ENCODE results near the gene IKZF1.

The IKZF1 gene

DNA sequence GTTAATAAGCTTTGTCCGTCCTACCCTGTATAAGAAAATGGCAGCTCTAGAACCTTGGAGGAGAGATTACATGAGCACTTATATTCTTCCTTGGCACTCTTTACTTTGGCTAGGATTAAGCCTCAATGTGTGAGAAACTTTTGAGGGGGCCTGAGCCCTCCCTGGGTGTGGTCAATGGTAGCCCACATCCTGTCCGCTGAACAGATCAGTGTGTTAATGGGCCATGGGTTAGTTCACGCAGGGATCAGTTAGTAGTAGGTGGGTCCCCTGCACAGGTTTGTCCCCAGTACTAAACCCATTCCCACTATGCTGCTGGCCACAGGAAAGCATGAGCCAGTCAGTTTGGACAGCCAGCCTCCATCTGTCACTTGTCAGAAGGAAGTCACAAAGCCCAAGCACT, 20.2 kb upstream of the IKZF1 start:
- no peak for ATAC-seq

DNA sequence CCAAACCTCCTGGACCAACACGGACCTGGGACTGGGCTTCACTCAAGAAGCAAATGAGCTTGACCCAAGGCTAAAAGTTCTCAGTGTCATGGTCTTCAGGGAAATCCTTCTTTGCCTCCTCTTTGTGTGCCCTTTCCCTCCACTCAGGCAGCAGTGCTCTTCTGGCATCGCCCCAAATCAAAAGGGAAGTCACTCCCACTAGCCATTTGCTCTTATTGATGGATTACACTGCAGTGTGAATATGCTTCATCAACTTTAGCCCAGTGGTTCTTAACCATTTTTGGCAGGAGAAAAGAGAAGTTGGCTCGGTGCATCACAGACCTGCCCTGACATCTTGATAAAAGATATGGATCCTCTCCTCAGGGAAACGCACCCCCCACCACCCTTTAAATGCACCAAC, 19.2 kb upstream of the IKZF1 start:
- no peak for ATAC-seq

DNA sequence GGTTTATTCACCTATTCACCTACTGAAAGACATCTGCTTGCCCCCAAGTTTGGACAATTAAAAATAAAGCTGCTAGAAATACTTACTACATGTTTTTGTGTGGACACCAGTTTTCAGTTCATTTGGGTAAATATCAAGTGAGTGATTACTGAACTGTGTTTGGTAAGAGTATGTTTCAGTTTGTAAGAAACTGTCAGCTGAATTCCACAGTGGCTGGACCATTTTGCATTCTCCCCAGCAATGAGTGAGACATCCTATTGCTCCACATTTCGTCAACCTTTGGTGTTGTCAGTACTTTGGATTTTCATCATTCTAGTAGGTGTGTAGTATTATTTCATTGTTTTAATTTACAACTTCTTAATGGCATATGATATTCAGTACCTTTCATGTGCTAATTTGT, 17.4 kb upstream of the IKZF1 start:
- ATAC-seq = no peak

DNA sequence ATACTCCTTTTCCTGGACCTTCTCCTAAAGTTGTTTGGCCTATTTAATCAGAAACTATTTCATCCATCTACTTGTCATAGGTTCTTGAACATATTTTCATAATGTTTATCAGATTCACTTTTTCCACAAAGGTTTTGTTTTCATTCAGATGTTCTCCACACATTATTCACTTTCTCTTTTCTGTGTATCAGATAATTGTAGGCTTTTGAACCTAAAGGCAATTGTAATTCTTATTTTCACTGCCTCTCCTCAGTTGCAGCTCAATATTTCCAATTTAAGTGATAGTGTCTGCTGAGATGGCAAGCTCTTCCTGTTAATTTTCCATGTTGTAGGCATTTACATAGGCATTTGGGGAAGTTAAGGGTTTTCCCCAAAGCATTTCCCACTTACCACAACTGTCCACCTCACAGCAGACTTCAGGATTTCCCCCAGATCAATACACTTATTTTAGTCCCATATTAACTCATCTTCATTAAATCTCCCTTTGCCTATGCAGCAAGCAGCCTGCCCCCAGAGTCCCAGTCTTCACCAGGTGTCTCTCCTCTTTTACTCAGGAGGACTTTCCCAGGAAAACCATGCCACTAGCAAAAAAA, 12.3 kb upstream of the IKZF1 start:
- ATAC-seq = no peak

DNA sequence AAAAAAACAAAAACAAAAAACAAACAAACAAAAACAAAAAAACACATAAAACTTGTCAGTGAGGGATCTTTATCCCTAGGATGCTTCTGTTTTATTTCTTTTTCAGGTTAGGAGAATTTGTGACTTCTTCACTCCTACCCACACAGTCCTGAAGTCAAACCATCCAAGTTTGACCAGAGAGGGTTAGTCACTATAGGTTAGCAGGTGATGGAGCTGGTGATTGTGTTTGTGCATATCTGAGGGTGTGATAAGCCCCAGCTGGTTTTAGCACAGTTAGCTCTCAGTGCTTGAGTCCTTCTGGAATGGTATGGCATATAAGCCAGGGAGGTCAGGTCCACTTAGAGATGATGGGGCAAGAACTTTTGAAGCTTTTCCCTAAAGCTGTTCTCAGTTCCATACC, 11.8 kb upstream of the IKZF1 start:
- ATAC-seq = peak in 1 of 2 donors; percentile 58

DNA sequence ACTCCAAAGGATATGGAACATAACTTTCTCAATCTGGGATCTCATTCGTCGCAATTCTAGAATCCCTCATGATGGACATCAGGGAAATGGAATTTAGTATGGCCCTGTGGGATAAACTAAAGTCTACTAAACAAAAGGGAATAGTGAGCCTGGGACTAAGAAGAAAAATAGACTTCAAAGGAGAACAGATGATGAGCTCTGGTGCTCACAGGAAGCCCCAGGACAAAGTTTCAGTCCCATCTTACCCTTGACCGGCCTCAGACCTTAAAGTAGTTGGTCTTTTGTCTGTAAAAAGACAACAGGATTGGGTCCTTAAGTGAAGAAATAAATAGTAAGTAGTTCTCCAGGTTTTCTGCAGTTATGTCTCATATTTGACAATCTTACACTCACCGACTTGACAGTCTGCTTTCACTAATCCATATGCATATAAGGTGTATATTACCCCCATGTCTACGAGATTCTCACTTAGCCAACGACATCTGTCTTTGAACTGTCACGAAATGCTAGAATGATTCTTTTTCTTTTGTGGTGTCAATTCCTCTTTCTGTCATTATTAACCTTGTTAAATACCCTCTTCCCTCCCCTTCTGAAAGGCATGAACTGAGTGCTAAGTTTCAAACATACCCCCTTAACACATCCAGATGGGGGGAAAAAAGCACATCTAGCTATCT, 10.9 kb upstream of the IKZF1 start:
- peak; percentile 9 to 27 for ATAC-seq

DNA sequence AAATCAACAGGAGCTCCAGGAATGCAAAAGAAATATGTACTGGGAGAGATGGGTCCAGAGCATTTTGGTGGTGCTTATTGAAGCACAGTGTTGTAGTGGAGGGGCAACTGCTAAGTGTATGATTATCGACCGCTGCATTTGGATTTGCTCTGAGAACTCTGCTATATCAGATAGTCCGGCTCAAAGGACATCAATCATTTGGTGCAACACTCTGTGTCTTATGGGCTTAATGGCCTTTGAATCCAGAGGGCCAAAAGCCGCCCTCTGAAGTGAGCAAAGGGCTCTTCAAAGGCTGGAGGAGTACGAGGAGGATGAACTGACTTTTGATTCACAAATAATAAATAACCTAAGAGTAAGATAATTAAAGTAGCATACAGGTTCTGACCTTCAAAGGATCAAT, 9.4 kb upstream of the IKZF1 start:
- ATAC-seq = no peak

DNA sequence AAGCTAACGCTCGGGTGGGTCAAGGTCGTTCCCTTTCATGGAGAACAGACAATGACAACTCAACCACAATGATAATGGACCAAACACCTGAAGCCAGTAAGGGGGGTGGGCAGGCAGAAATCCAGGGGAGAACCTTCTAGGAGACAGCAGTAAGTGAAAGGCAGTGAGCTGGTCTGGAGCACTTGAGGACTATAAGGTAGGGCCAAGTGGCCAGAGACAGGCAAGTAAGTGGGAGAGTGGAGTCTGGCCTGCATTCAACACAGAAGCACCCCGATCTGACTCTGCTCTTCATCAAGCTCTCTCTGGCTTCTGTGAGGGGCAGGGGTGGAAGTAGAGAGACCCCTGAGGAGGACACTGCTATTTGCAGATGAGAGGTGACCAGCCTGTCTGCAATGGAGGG, 7.7 kb upstream of the IKZF1 start:
- ATAC-seq = no peak

DNA sequence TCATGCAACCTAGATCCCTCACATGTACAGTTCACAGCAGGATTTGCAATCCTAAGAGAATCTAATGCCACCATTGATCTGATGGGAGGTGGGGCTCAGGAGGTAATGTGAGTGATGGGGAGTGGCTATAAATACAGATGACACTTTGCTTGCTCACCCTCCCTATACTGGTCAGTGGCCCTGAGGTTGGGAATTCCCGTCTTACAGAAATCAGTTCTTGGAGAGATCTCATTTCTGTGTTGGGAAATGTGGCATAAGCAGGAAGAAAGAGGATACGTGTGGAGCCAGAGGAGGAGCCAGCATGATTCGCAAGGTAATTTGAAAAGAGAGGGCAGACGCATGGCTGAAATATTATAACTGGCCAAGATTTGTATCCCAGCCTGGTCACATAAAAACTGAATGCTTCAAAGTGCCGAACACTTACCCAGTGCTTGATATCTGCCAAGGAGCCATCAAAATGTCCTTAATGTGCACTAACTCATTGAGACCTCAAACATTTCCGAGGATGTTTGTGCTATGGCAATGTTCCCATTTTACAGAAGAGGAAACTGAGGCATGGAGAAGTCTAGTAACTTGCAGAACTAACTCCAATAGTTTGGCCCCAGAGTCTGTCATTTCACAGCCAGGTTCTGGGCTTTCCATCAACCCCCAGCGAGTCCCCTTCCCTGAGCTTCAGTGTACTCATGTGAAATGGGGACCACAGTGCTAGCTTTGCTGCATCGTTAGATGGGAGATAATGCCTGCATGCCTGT, 5.5 kb upstream of the IKZF1 start:
- ATAC-seq = no peak

DNA sequence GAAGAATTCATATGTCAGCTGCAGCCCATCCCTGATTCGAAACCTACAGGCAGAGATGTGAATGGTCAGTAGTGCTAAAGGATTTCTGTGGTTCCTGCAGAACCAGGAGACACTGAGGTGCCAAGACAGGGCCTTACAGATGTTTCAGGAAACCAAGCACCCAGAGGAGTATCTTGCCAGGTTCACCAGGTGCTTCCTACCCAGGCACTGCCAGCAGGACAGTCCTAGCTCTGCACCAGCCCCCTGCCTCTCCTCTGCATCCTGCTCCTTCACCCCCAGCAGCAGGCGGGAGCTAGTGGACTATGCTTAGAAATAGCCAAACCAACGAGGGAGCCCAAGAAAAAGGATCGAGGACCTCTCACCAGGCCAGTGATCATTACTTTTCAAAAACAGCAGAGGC, 4.2 kb upstream of the IKZF1 start:
- no peak for ATAC-seq

DNA sequence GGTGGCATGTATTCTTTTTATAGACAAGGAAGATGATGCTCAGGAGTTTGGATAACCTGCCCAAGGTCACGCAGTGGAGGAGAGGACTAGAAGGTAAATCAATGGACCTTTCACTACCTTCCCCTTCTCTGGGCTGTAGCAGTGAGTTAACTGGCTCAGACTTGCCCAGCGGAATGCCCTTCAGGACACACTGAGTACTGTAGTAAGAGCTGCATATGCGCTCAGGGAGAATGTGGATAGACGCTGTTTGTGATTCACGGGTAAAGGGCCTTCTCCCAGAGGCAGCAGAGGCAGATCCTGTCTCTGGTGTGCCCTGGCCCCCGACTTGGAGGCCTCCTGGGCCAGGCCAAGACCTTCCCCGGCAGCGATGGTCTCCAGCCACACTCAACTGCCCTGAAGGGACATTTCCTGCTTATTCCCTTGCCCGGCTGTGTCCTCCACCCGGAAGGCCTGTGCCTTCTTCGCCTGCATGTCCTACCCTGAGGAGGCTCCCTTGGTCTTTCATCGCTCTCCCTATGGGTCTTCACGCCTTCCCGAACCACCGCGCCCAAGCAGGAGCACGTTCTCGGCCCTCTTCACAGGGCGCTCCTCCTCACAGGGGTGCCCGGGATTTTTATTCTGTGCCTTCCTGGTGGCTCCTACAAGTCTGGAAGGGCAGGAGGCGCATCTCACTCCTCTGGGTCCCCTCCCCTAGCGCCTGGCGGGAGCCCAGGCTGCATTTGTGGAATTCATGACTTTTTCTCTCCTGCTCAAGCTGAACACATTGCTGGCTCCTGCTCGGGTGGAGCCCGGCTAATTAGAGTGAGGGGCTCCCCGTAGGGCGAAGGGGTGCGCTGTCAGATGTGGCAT, 1.8 kb upstream of the IKZF1 start:
- ATAC-seq = no peak

DNA sequence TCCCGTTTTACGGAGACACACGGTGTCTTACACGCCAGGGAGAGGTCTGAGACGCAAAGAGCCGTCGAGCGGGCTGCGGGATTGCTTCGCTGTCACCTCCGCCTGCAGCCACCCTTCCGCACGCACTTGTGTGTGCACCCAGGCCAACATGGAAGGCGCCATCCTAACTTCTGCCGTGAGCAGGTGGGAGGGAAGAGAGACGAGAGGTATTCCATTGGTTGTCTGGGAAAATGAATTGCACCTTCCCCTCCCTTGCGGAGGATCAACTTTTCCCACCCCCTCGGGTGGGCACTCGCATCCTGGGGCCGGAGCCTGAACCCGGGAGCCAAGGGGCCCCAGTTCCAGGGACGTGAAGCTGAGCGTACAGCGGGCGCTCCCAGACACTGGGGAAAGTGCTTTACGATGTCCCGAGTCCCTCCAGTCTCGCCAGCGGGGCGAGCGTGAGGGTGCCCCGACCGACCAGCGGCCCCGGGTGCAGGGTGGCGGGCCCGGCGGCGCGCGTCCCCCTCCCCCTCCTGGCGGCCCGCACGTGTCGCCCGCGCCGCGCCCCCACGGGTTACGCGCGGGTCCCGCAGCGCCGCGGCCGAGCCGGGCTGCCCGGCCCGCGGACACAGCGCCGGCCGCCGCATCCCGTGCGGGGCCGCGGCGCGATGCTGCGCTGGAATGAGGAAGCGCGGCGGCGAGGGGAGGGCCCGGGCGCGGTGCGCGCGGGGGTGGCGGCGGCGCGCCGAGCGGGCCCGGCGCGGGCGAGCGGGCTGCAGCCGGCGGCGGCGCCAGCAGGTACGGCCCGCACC, 984 bp upstream of the IKZF1 start:
- ATAC-seq = peak; percentile 15 to 16

DNA sequence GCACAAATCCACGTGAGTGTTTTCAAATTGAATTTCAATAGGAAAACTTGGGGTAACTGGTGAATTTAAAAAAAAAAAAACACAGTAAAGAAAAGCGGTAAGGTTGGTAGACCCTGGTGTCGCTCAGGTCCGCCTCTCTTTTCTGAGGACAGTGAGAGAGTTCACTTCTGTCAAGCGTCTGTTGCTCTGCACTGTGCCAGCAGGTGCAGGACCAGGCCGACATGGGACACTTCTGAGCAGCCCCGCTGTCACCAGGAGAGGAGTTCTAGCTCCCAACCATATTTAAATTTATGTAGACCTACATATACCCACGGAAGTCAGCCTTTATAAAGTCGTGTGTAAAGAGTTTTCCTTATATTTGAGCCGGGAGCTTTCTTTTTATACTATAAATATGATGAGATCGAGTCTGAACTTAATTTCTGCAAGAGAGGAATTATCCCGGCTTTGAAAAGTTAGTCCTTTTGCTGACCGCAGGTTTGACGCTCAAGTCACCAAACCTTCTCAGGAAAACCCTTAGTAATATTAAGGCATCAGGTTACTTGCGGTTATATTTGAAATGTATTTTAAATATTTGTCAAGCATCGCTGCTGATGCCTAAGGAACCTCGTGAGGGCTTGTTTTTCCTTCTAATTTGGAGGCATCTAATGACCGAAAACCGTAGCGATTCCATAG, 531 bp downstream of the IKZF1 start:
- ATAC-seq = peak; percentile 62 to 66

DNA sequence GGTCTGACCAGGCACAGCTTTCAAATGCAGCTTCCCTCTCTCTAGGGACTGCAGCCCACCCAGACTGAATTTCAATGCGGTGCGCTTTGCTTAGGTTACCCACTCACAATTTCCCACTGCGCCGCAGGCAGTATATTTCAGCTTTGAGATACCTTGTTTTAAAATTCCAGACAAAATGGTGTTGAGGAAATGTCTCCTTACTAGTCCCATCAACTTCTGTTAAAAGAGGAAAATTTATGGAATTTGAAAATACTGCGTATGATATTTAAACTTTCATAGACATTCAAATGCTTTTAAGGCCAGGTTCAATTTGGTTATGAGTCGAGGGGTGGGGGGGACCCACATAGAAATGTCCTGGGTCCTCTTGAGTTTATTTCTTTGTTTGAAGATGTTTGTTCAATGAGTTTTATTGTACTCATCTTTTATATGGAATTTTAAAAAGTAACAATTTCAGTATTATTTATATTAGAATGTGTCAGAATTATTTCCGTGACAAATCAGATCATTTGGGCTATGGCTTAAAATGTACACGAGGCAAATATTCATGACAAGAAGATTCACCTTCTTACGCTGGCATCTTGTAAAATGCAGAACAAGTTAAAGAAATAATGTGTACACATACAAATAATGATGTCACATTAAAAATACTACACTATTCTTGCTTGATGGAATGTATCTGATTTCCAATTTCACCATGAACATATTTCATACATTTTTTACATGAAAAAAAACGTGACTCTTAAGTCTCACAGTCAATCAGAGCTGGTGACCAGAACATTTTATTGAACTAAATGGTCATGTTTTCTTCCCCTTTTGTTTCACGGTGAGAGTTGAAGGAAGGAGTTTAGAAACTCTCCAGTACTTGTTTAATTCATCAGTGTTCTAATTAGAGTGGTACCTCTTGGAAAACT, 1.3 kb downstream of the IKZF1 start:
- ATAC-seq = no peak

DNA sequence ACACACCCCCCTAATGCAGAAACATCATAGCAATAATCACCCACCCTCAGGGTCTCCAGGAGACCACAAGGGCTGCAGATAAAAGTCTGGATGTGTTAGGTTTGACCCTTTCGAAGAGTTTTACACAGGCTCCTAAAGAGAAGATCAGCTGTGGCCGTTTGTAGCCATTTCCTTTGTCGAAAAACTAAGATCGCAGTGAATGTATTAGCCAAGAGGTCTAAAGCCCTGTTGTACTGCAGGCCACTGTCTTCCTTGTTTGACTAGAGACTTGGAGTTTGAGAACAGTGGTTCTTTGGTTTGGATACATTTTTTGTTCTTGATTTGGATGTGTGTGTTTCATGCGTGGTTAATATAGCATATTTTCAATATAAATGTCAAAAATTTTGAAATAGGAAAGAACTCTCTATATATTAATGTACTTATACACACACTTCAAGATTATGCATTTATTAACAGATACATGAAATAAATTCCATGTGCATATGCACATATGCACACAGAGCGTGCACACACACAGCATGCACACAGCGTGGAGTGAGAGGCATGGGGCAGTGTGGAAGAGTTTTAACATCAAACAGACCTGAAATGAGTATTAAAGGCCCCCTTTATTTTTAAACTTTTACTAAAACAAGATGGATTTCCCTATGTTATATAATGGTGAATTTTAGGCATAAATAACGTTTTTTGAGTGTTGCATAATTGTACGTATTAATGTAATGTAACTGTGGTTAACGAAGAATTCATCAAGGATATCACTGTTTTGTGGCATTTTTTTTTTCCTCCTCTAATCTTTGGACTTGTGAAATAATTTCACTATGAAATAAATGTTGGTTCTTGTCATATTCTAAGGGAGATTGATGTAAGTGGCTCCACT, 2.2 kb downstream of the IKZF1 start:
- ATAC-seq = no peak

DNA sequence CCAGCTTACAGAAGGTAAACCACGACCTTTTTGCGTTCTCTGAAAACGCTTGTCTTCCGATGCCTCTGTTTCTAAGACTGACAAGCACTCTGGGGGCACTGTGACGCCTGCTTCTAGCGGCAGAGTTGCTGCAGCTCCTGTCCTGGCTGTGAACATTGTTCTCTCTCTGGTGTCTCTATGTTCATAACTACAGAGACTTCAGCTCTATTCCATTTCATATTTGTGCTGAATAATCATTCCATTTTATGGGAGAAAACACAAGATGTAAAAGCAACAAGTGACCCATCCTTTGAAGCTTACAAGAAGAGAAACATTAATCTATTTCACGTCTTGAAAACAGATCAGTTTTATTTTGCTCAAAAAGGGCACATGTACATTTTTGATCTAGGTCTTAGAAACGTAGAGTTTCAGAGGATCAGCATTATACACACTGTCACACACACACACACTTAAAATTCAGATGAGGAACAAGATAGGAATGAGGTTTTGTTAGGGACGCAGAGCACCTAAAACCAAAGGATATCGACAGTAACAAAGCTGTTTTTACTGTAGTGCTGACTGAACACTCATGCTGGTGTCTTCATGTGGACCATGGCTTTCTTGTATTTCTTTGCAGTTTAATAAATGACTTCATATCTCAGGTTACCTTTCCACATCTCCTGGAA, 3.0 kb downstream of the IKZF1 start:
- peak; percentile 29 to 39 for ATAC-seq

DNA sequence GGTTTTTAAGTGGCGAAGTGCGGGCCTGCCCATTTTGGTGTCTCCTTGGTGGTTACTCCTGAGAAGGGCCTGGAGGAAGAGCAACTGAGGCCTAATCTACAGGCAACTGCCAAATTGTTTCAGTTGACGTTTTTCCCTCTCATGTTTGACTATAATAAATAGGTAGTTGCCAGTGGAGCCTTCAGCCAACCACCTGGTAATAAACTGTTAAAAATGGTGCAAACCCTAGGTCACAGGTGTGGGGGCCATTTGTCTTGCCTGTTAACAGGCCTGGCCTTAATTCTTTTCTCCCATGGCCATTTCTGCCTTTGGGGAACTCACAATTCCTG, 3.7 kb downstream of the IKZF1 start:
- no peak for ATAC-seq

DNA sequence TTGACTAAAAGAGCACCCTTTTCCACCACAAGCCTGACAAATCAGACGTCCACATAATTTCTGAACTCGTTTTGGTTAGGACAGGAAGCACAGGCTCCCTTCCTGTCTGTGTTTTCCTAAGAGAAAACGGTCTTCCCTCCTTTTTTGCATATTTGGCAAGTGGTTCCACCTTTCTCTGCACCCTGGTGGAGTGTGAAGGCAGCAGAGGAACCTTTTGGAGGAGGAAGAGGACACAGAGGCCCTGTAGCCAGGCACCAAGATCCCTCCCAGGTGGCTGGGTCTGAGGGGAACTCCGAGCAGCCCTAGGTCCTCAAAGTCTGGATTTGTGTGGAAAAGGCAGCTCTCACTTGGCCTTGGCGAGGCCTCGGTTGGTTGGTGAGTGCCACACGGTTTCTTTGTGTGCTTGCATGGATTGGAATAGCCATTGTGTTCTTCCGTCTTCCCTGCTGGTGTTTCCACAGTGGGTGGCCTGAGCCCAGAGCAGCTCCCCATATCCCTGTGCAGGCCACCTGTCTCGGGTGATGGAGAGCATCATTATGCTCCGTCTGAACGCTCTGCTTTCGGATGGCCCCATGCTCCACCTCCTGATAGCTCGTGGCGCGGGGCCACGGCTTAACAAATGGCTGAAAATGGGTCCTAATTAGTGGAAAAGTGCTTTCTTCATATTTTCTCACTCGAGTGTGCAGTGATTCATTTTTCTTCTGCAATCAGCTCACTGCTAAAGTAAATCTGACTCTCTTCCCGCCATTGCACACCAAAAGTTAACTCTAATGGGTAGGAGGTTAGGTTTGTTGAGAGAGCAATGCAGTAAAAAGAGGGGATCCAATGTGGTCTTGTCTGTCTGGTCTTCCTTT, 4.2 kb downstream of the IKZF1 start:
- ATAC-seq = peak; percentile 9 to 17

Data from activated CD4-positive, CD25-positive, alpha-beta regulatory T cell treated with anti-CD3 and anti-CD28 coated beads, Interleukin-2, amount 50 U/mL, for 24 hours (primary cell).